Smooth muscle cell (in vitro differentiated cells): ENCODE measurements around the gene NEK10. TPM values are rescaled to one million over a fixed set of nuclear protein-coding genes. Genes with fewer than 3 reads are reported as not detected.

Source experiments
- DNase-seq: peaks from one replicate; lab custom pipeline; 2025; ENCODE audit not compliant: unreplicated experiment; lab: John Stamatoyannopoulos, UW
- H2AFZ ChIP-seq: fragments of 200-600 bp; sonication (generic); 2 replicates; pipeline ENCODE4 v1.6.0; 2016; ENCODE audit warnings: antibody characterized with exemption, low read depth, mild to moderate bottlenecking
- H3F3A ChIP-seq: fragments of 200-600 bp; sonication (generic); 2 replicates; pipeline ENCODE4 v1.6.0; 2017; ENCODE audit warnings: antibody characterized with exemption, low read depth
- H3K27ac ChIP-seq: fragments of 200-600 bp; sonication (generic); 2 replicates; pipeline ENCODE4 v1.5.1; 2016; ENCODE audit warnings: low read depth, mild to moderate bottlenecking
- H3K27me3 ChIP-seq: fragments of 200-600 bp; sonication (generic); 2 replicates; pipeline ENCODE4 v1.6.1; 2016; ENCODE audit warnings: low read depth, mild to moderate bottlenecking
- H3K36me3 ChIP-seq: fragments of 200-600 bp; sonication (generic); 2 replicates; pipeline ENCODE4 v1.5.1; 2016; ENCODE audit warnings: low read depth
- H3K4me1 ChIP-seq: fragments of 200-600 bp; sonication (generic); 2 replicates; pipeline ENCODE4 v1.5.1; 2016; ENCODE audit warnings: low read depth
- H3K4me2 ChIP-seq: fragments of 200-600 bp; sonication (generic); 2 replicates; pipeline ENCODE4 v1.6.0; 2016; ENCODE audit warnings: mild to moderate bottlenecking
- H3K4me3 ChIP-seq: fragments of 200-600 bp; sonication (generic); 2 replicates; pipeline ENCODE4 v1.5.1; 2016; ENCODE audit warnings: mild to moderate bottlenecking
- H3K79me2 ChIP-seq: fragments of 200-600 bp; sonication (generic); 2 replicates; pipeline ENCODE4 v1.6.0; 2016; ENCODE audit warnings: low read depth, mild to moderate bottlenecking
- H3K9ac ChIP-seq: fragments of 200-600 bp; sonication (generic); 2 replicates; pipeline ENCODE4 v1.6.0; 2016; ENCODE audit warnings: low read depth
- H3K9me3 ChIP-seq: fragments of 200-600 bp; sonication (generic); replicated peaks from 2 replicates; pipeline ENCODE4 v1.5.1; 2016; ENCODE audit warnings: low read depth
- H4K20me1 ChIP-seq: fragments of 200-600 bp; sonication (generic); 2 replicates; pipeline ENCODE4 v1.6.0; 2016; ENCODE audit warnings: low read depth
- WGBS: methylation state at CpG from one replicate; pipeline ENCODE4 v1.1.7; 2016; ENCODE audit warnings: low lambda C conversion rate; 5-methylcytosine and 5-hydroxymethylcytosine counted together
- polyA plus RNA-seq: library from polyadenylated mRNA; unstranded; fragments of >200 nt; fragmentation: Nextera tagmentation; extraction: Ambion mirVana; gene quantifications from 2 replicates; pipeline ENCODE4 v1.2.1, GENCODE V29; 2016
- total RNA-seq: library from RNA; depleted of rRNA; stranded (reverse); fragments of >200 nt; gene quantifications from 2 replicates; pipeline ENCODE4 v1.2.3, GENCODE V29; 2014
- TF ChIP-seq, protein P1 (sequence below): fragments of 200-600 bp; sonication (generic); IDR thresholded peaks from 2 replicates; pipeline ENCODE4 v1.5.1; 2017; ENCODE audit warnings: borderline replicate concordance, mild to moderate bottlenecking, antibody characterized with exemption; ENCODE audit not compliant: insufficient read depth, poor library complexity, severe bottlenecking

NEK10 gene
- total and polyA plus RNA-seq, 2 experiments from 2014 or later, result 2.7 TPM; not detected in 1

- H3K9ac ChIP-seq, result no peak overlapping the region
- no peaks in the 10 kb centered on the region for H3K9me3 ChIP-seq
- DNase-seq, result no peak
- H3K79me2 ChIP-seq, result no peaks in the 10 kb centered on the region
- TF ChIP-seq, protein P1, sequence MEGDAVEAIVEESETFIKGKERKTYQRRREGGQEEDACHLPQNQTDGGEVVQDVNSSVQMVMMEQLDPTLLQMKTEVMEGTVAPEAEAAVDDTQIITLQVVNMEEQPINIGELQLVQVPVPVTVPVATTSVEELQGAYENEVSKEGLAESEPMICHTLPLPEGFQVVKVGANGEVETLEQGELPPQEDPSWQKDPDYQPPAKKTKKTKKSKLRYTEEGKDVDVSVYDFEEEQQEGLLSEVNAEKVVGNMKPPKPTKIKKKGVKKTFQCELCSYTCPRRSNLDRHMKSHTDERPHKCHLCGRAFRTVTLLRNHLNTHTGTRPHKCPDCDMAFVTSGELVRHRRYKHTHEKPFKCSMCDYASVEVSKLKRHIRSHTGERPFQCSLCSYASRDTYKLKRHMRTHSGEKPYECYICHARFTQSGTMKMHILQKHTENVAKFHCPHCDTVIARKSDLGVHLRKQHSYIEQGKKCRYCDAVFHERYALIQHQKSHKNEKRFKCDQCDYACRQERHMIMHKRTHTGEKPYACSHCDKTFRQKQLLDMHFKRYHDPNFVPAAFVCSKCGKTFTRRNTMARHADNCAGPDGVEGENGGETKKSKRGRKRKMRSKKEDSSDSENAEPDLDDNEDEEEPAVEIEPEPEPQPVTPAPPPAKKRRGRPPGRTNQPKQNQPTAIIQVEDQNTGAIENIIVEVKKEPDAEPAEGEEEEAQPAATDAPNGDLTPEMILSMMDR, result no peak
- no peaks in the 10 kb centered on the region for H3K36me3 ChIP-seq
- H4K20me1 ChIP-seq, result no peaks in the 10 kb centered on the region
- H3K27me3 ChIP-seq, result no peaks in the 10 kb centered on the region
- no peak overlapping the region for H3K27ac ChIP-seq
- H3K4me3 ChIP-seq, result no peak overlapping the region
- H3F3A ChIP-seq, result no peaks in the 10 kb centered on the region
- H3K4me2 ChIP-seq, result no peak overlapping the region
- no peaks in the 10 kb centered on the region for H3K4me1 ChIP-seq
- H2AFZ ChIP-seq, result no peak overlapping the region
- WGBS, result 90% methylated on average over 11 of the region's 11 CpGs
These were observed 23.0 kb downstream of the NEK10 start for GRCh38 chr3:27345959-27346865.

- 85% methylated on average over 5 of the region's 5 CpGs for WGBS
These were observed 23.7 kb downstream of the NEK10 start for GRCh38 chr3:27345493-27345892.

DNA sequence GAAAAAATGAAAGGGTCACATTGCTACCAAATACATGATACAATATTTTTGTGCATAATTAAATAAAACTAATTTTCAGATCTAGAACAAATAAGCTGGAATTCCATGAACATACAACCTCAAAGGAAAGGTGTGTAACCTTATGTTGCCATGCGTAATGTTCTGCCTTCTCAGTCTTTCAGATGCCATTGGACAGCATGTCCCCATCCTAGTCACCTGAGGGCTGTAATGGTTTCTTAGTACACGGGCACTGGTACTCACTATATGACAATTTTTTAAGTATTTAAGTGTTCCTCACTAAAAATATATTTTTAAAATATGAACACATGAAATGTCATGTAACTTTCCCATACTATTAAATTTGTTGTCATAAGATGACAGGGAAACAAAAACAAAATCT, 24.1 kb downstream of the NEK10 start:
- Histone ChIP-seq H3K36me3 (no peaks in the 10 kb centered on the region), H4K20me1 (no peaks in the 10 kb centered on the region), H3K27me3 (no peaks in the 10 kb centered on the region), H3F3A (no peaks in the 10 kb centered on the region), H2AFZ (no peak overlapping the region), H3K79me2 (no peaks in the 10 kb centered on the region), H3K4me1 (no peaks in the 10 kb centered on the region), H3K4me2 (no peak overlapping the region), H3K9ac (no peak overlapping the region), H3K9me3 (no peaks in the 10 kb centered on the region), H3K27ac (no peak overlapping the region), H3K4me3 (no peak overlapping the region)
- no peak for DNase-seq
- 93% methylated on average over 2 of the region's 2 CpGs for WGBS
- TF ChIP-seq, protein P1, result no peak

More at GRCh38 chr3:27345493-27345892, 23.7 kb downstream of the NEK10 start:
- no peaks in the 10 kb centered on the region for H3K27me3 ChIP-seq
- DNase-seq, result no peak
- no peak overlapping the region for H2AFZ ChIP-seq
- no peaks in the 10 kb centered on the region for H3K79me2 ChIP-seq
- no peaks in the 10 kb centered on the region for H3F3A ChIP-seq
- H3K9me3 ChIP-seq, result no peaks in the 10 kb centered on the region
- no peak overlapping the region for H3K27ac ChIP-seq
- H3K4me3 ChIP-seq, result no peak overlapping the region
- H3K4me2 ChIP-seq, result no peak overlapping the region
- TF ChIP-seq, protein P1, result no peak
- no peaks in the 10 kb centered on the region for H3K4me1 ChIP-seq
- no peaks in the 10 kb centered on the region for H3K36me3 ChIP-seq
- H3K9ac ChIP-seq, result no peak overlapping the region
- no peaks in the 10 kb centered on the region for H4K20me1 ChIP-seq
